GM23338 (cell line): ENCODE results near the gene SNX30. TPM values are rescaled to one million over a fixed set of nuclear protein-coding genes. Genes with fewer than 3 reads are reported as not detected.

Experiments used
- ATAC-seq: fragments of 200-7000 bp; cut with Tn5 transposase; 3 replicates; pipeline ENCODE4 v1.9.1; 2020
- DNase-seq: peaks from one replicate; pipeline ENCODE4 v3.0.0-alpha.2; 2015; ENCODE audit warnings: low spot score
- H2AFZ ChIP-seq: fragments of 200-600 bp; sonication (generic); 2 replicates; pipeline ENCODE4 v1.8.0; 2016; ENCODE audit warnings: antibody characterized with exemption, mild to moderate bottlenecking, moderate library complexity
- H3F3A ChIP-seq: fragments of 200-600 bp; sonication (generic); replicated peaks from 2 replicates; pipeline ENCODE4 v1.8.0; 2017; ENCODE audit warnings: antibody characterized with exemption, mixed run types, low read depth
- H3K27ac ChIP-seq: fragments of 200-600 bp; sonication (generic); 2 replicates; pipeline ENCODE4 v1.6.1; 2016; ENCODE audit warnings: low read depth
- H3K27me3 ChIP-seq: fragments of 200-600 bp; sonication (generic); 2 replicates; pipeline ENCODE4 v1.8.0; 2016; ENCODE audit warnings: mild to moderate bottlenecking, mixed run types, moderate library complexity; ENCODE audit not compliant: insufficient read depth
- H3K36me3 ChIP-seq: fragments of 200-600 bp; sonication (generic); 2 replicates; pipeline ENCODE4 v1.8.0; 2016; ENCODE audit warnings: mild to moderate bottlenecking; ENCODE audit not compliant: insufficient read depth
- H3K4me1 ChIP-seq: fragments of 200-600 bp; sonication (generic); 2 replicates; pipeline ENCODE4 v1.8.0; 2016; ENCODE audit warnings: mild to moderate bottlenecking, moderate library complexity; ENCODE audit not compliant: insufficient read depth
- H3K4me2 ChIP-seq: fragments of 200-600 bp; sonication (generic); 2 replicates; pipeline ENCODE4 v1.7.1; 2017; ENCODE audit warnings: mixed run types
- H3K4me3 ChIP-seq: fragments of 200-600 bp; sonication (generic); 2 replicates; pipeline ENCODE4 v1.6.1; 2016; ENCODE audit warnings: mixed run types
- H3K79me2 ChIP-seq: fragments of 200-600 bp; sonication (generic); replicated peaks from 2 replicates; pipeline ENCODE4 v1.8.0; 2017; ENCODE audit warnings: mild to moderate bottlenecking; ENCODE audit not compliant: insufficient read depth
- H3K9me2 ChIP-seq: fragments of 200-600 bp; sonication (generic); 2 replicates; pipeline ENCODE4 v1.8.0; 2017; ENCODE audit not compliant: insufficient read depth
- H4K20me1 ChIP-seq: fragments of 200-600 bp; sonication (generic); replicated peaks from 2 replicates; pipeline ENCODE4 v1.8.0; 2017; ENCODE audit warnings: mild to moderate bottlenecking; ENCODE audit not compliant: insufficient read depth
- H3K27ac Mint-ChIP-seq: 2 replicates; pipeline ENCODE4 v1.8.0; 2020; ENCODE audit warnings: inconsistent platforms, mild to moderate bottlenecking, moderate library complexity, mixed read lengths
- H3K27me3 Mint-ChIP-seq: 3 replicates; pipeline ENCODE4 v1.8.0; 2022; ENCODE audit warnings: low read depth, mild to moderate bottlenecking, moderate library complexity, mixed read lengths, inconsistent platforms; ENCODE audit not compliant: insufficient read depth, poor library complexity
- H3K36me3 Mint-ChIP-seq: 3 replicates; pipeline ENCODE4 v1.8.0; 2021; ENCODE audit warnings: low read depth, mild to moderate bottlenecking, inconsistent platforms, moderate library complexity, mixed read lengths
- H3K4me1 Mint-ChIP-seq: 3 replicates; pipeline ENCODE4 v1.8.0; 2020; ENCODE audit warnings: mild to moderate bottlenecking, inconsistent platforms, mixed read lengths
- H3K4me3 Mint-ChIP-seq: 3 replicates; pipeline ENCODE4 v1.8.0; 2021; ENCODE audit warnings: moderate library complexity, mild to moderate bottlenecking, inconsistent platforms, mixed read lengths
- H3K9me3 Mint-ChIP-seq: 3 replicates; pipeline ENCODE4 v1.8.0; 2020; ENCODE audit warnings: moderate library complexity, mild to moderate bottlenecking, inconsistent platforms, mixed read lengths
- CREB1 ChIP-seq: fragments of 250-450 bp; sonication (Bioruptor Pico); IDR thresholded peaks from 2 replicates; pipeline ENCODE4 v1.5.0; 2020; ENCODE audit warnings: low read depth, mild to moderate bottlenecking, moderate library complexity
- EZH2 ChIP-seq: fragments of 200-600 bp; sonication (generic); IDR thresholded peaks from one replicate; pipeline ENCODE4 v1.8.0; 2017; ENCODE audit warnings: antibody characterized with exemption, mild to moderate bottlenecking, low read depth; ENCODE audit not compliant: unreplicated experiment
- EZH2phosphoT487 ChIP-seq: fragments of 200-600 bp; sonication (generic); IDR thresholded peaks from one replicate; pipeline ENCODE4 v1.8.1; 2018; ENCODE audit warnings: antibody characterized with exemption; ENCODE audit not compliant: unreplicated experiment
- JUNB ChIP-seq: IDR thresholded peaks from one replicate; pipeline ENCODE4 v1.6.1; 2016; ENCODE audit warnings: antibody characterized with exemption; ENCODE audit not compliant: unreplicated experiment
- NANOG ChIP-seq: IDR thresholded peaks from 2 replicates; pipeline ENCODE4 v1.6.1; 2016; ENCODE audit warnings: antibody characterized with exemption, borderline replicate concordance
- POLR2AphosphoS5 ChIP-seq: IDR thresholded peaks from 2 replicates; pipeline ENCODE4 v1.6.1; 2016; ENCODE audit warnings: antibody characterized with exemption, low read depth
- STAT1 ChIP-seq: IDR thresholded peaks from one replicate; pipeline ENCODE4 v1.6.1; 2016; ENCODE audit warnings: antibody characterized with exemption; ENCODE audit not compliant: unreplicated experiment
- ZNF114 ChIP-seq: fragments of 250-450 bp; sonication (Bioruptor Pico); IDR thresholded peaks from 2 replicates; pipeline ENCODE4 v1.5.0; 2020; ENCODE audit warnings: mild to moderate bottlenecking, moderate library complexity
- ZNF331 ChIP-seq: fragments of 250-450 bp; sonication (Bioruptor Pico); IDR thresholded peaks from 2 replicates; pipeline ENCODE4 v1.5.0; 2020; ENCODE audit warnings: low read depth, mild to moderate bottlenecking, moderate library complexity
- polyA plus RNA-seq: library from polyadenylated mRNA; unstranded; fragments of >200 nt; fragmentation: Nextera tagmentation; extraction: Ambion mirVana; gene quantifications from 2 replicates; pipeline ENCODE4 v1.2.1, GENCODE V29; 2016
- total RNA-seq: library from RNA; depleted of rRNA; stranded (reverse); fragments of >200 nt; shearing (Covaris generic); gene quantifications from 2 replicates; pipeline ENCODE4 v1.2.3, GENCODE V29; 2014
- TF ChIP-seq, protein P1 (sequence below): fragments of 250-450 bp; sonication (Bioruptor Pico); IDR thresholded peaks from 2 replicates; pipeline ENCODE4 v1.5.0; 2020; ENCODE audit warnings: mild to moderate bottlenecking, moderate library complexity
- TF ChIP-seq, protein P2 (sequence below): IDR thresholded peaks from one replicate; pipeline ENCODE4 v1.6.1; 2018; ENCODE audit warnings: antibody characterized with exemption; ENCODE audit not compliant: unreplicated experiment
- TF ChIP-seq, protein P3 (sequence below): IDR thresholded peaks from 2 replicates; pipeline ENCODE4 v1.6.1; 2016; ENCODE audit warnings: antibody characterized with exemption
- TF ChIP-seq, protein P4 (sequence below), 2 experiments: fragments of 200-600 bp in 1 of 2; sonication (generic) in 1 of 2; conservative IDR thresholded peaks; 2 replicates each; pipeline versions ENCODE4 v1.5.1 to v1.6.1; 2016 to 2017; ENCODE audit warnings: antibody characterized with exemption in 2 of 2, low read depth in 2 of 2, mild to moderate bottlenecking in 2 of 2, moderate library complexity in 1 of 2

SNX30 gene
- total and polyA plus RNA-seq, 2 experiments from 2014 or later = 2.1 to 17.8 TPM

DNA sequence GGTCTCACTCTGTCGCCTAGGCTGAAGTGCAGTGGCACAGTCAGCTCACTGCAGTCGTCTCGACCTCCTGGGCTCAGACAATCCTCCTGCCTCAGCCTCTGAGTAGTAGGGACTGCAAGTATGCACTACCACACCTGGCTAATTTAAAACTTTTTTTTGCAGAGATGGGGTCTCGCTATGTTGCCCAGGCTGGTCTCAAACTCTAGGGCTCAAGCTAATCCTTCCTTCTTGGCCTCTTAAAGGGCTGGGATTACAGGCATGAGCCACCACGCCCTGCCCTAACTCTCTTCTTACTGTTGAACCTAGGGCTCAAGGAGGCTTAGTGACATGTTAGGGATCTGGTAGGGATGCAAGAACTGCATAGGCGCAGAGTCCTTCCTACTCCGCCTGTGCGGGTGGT lies 65.3 kb downstream of the SNX30 start:
- no peak for ATAC-seq

More for the DNA sequence above, 65.3 kb downstream of the SNX30 start:
- Histone ChIP-seq H3K36me3 (no peaks in the 10 kb centered on the region), H3K9me2 (0 out of 2 replicates have a peak, but pooled peaks cover 3% of the 10 kb centered on the region), H3K4me2 (no peak overlapping the region), H3K27me3 (no peaks in the 10 kb centered on the region), H3K27ac (no peak overlapping the region), H4K20me1 (no peaks in the 10 kb centered on the region; the same call in 1 of the 2 replicates), H3K4me1 (no peaks in the 10 kb centered on the region), H2AFZ (no peak overlapping the region), H3K79me2 (peaks cover 8% of the 10 kb centered on the region; the same call in 1 of the 2 replicates), H3K4me3 (no peak overlapping the region), H3F3A (no peaks in the 10 kb centered on the region)
- H3K27me3 Mint-ChIP-seq = peaks cover 4% of the 10 kb centered on the region
- H3K27ac Mint-ChIP-seq = no peak overlapping the region
- peaks cover 9% of the 10 kb centered on the region; the same call in 2 of the 3 replicates for H3K36me3 Mint-ChIP-seq
- DNase-seq = no peak
- no peaks in the 10 kb centered on the region for H3K4me1 Mint-ChIP-seq
- H3K9me3 Mint-ChIP-seq = no peaks in the 10 kb centered on the region
- TF ChIP-seq ZNF114 (CRISPR knock-in tag) = no peak
- no peak for TF ChIP-seq CREB1 (CRISPR knock-in tag)
- TF ChIP-seq ZNF331 (CRISPR knock-in tag) = no peak
- TF ChIP-seq STAT1 = no peak
- no peak for TF ChIP-seq NANOG
- no peak for TF ChIP-seq POLR2AphosphoS5
- TF ChIP-seq, protein P1, sequence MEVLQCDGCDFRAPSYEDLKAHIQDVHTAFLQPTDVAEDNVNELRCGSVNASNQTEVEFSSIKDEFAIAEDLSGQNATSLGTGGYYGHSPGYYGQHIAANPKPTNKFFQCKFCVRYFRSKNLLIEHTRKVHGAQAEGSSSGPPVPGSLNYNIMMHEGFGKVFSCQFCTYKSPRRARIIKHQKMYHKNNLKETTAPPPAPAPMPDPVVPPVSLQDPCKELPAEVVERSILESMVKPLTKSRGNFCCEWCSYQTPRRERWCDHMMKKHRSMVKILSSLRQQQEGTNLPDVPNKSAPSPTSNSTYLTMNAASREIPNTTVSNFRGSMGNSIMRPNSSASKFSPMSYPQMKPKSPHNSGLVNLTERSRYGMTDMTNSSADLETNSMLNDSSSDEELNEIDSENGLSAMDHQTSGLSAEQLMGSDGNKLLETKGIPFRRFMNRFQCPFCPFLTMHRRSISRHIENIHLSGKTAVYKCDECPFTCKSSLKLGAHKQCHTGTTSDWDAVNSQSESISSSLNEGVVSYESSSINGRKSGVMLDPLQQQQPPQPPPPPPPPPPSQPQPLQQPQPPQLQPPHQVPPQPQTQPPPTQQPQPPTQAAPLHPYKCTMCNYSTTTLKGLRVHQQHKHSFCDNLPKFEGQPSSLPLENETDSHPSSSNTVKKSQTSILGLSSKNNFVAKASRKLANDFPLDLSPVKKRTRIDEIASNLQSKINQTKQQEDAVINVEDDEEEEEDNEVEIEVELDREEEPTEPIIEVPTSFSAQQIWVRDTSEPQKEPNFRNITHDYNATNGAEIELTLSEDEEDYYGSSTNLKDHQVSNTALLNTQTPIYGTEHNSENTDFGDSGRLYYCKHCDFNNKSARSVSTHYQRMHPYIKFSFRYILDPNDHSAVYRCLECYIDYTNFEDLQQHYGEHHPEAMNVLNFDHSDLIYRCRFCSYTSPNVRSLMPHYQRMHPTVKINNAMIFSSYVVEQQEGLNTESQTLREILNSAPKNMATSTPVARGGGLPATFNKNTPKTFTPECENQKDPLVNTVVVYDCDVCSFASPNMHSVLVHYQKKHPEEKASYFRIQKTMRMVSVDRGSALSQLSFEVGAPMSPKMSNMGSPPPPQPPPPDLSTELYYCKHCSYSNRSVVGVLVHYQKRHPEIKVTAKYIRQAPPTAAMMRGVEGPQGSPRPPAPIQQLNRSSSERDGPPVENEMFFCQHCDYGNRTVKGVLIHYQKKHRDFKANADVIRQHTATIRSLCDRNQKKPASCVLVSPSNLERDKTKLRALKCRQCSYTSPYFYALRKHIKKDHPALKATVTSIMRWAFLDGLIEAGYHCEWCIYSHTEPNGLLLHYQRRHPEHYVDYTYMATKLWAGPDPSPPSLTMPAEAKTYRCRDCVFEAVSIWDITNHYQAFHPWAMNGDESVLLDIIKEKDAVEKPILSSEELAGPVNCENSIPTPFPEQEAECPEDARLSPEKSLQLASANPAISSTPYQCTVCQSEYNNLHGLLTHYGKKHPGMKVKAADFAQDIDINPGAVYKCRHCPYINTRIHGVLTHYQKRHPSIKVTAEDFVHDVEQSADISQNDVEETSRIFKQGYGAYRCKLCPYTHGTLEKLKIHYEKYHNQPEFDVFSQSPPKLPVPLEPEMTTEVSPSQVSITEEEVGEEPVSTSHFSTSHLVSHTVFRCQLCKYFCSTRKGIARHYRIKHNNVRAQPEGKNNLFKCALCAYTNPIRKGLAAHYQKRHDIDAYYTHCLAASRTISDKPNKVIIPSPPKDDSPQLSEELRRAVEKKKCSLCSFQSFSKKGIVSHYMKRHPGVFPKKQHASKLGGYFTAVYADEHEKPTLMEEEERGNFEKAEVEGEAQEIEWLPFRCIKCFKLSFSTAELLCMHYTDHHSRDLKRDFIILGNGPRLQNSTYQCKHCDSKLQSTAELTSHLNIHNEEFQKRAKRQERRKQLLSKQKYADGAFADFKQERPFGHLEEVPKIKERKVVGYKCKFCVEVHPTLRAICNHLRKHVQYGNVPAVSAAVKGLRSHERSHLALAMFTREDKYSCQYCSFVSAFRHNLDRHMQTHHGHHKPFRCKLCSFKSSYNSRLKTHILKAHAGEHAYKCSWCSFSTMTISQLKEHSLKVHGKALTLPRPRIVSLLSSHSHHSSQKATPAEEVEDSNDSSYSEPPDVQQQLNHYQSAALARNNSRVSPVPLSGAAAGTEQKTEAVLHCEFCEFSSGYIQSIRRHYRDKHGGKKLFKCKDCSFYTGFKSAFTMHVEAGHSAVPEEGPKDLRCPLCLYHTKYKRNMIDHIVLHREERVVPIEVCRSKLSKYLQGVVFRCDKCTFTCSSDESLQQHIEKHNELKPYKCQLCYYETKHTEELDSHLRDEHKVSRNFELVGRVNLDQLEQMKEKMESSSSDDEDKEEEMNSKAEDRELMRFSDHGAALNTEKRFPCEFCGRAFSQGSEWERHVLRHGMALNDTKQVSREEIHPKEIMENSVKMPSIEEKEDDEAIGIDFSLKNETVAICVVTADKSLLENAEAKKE (CRISPR knock-in tag) = no peak
- TF ChIP-seq, protein P2, sequence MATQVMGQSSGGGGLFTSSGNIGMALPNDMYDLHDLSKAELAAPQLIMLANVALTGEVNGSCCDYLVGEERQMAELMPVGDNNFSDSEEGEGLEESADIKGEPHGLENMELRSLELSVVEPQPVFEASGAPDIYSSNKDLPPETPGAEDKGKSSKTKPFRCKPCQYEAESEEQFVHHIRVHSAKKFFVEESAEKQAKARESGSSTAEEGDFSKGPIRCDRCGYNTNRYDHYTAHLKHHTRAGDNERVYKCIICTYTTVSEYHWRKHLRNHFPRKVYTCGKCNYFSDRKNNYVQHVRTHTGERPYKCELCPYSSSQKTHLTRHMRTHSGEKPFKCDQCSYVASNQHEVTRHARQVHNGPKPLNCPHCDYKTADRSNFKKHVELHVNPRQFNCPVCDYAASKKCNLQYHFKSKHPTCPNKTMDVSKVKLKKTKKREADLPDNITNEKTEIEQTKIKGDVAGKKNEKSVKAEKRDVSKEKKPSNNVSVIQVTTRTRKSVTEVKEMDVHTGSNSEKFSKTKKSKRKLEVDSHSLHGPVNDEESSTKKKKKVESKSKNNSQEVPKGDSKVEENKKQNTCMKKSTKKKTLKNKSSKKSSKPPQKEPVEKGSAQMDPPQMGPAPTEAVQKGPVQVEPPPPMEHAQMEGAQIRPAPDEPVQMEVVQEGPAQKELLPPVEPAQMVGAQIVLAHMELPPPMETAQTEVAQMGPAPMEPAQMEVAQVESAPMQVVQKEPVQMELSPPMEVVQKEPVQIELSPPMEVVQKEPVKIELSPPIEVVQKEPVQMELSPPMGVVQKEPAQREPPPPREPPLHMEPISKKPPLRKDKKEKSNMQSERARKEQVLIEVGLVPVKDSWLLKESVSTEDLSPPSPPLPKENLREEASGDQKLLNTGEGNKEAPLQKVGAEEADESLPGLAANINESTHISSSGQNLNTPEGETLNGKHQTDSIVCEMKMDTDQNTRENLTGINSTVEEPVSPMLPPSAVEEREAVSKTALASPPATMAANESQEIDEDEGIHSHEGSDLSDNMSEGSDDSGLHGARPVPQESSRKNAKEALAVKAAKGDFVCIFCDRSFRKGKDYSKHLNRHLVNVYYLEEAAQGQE = no peak
- TF ChIP-seq JUNB = no peak
- TF ChIP-seq, protein P3, sequence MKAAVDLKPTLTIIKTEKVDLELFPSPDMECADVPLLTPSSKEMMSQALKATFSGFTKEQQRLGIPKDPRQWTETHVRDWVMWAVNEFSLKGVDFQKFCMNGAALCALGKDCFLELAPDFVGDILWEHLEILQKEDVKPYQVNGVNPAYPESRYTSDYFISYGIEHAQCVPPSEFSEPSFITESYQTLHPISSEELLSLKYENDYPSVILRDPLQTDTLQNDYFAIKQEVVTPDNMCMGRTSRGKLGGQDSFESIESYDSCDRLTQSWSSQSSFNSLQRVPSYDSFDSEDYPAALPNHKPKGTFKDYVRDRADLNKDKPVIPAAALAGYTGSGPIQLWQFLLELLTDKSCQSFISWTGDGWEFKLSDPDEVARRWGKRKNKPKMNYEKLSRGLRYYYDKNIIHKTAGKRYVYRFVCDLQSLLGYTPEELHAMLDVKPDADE = no peak
- TF ChIP-seq EZH2 = no peak
- no peak for TF ChIP-seq EZH2phosphoT487
- TF ChIP-seq, protein P4, sequence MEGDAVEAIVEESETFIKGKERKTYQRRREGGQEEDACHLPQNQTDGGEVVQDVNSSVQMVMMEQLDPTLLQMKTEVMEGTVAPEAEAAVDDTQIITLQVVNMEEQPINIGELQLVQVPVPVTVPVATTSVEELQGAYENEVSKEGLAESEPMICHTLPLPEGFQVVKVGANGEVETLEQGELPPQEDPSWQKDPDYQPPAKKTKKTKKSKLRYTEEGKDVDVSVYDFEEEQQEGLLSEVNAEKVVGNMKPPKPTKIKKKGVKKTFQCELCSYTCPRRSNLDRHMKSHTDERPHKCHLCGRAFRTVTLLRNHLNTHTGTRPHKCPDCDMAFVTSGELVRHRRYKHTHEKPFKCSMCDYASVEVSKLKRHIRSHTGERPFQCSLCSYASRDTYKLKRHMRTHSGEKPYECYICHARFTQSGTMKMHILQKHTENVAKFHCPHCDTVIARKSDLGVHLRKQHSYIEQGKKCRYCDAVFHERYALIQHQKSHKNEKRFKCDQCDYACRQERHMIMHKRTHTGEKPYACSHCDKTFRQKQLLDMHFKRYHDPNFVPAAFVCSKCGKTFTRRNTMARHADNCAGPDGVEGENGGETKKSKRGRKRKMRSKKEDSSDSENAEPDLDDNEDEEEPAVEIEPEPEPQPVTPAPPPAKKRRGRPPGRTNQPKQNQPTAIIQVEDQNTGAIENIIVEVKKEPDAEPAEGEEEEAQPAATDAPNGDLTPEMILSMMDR (conservative IDR thresholded peaks at IDR 0.05; ENCODE audit: low read depth in 2 of 2) = no peak
- H3K4me3 Mint-ChIP-seq = no peak overlapping the region
